ENCODE measurements around the gene PPP3CA.

GRCh38 chr4:101135371-101136010 is 211.8 kb downstream of the PPP3CA start:
- TF ChIP-seq CTCF (conservative IDR thresholded peaks at IDR 0.05; ENCODE audit: low read depth, low read length) = no peak
- no peak for TF ChIP-seq EZH2phosphoT487 (IDR thresholded peaks at IDR 0.05; ENCODE audit: borderline replicate concordance, low read length)
- no peak for TF ChIP-seq EZH2 (IDR thresholded peaks at IDR 0.05; ENCODE audit: low read length, unreplicated experiment)
